ENCODE measurements around the gene PTEN. TPM values are rescaled to one million over a fixed set of nuclear protein-coding genes. Genes with fewer than 3 reads are reported as not detected.
A peak's percentile ranks its signal among the peaks of the same experiment; 100 is the strongest.

Gene PTEN
- total and polyA plus RNA-seq, 9 of the 15 experiments (the other 6 are each of a cell fraction or from before 2014, with no cell fraction given) = 8.4 to 56.9 (median 22.2) TPM

GRCh38 chr10:87921931-87922688 lies 58.7 kb downstream of the PTEN start (continued):
- TF ChIP-seq, protein P1, sequence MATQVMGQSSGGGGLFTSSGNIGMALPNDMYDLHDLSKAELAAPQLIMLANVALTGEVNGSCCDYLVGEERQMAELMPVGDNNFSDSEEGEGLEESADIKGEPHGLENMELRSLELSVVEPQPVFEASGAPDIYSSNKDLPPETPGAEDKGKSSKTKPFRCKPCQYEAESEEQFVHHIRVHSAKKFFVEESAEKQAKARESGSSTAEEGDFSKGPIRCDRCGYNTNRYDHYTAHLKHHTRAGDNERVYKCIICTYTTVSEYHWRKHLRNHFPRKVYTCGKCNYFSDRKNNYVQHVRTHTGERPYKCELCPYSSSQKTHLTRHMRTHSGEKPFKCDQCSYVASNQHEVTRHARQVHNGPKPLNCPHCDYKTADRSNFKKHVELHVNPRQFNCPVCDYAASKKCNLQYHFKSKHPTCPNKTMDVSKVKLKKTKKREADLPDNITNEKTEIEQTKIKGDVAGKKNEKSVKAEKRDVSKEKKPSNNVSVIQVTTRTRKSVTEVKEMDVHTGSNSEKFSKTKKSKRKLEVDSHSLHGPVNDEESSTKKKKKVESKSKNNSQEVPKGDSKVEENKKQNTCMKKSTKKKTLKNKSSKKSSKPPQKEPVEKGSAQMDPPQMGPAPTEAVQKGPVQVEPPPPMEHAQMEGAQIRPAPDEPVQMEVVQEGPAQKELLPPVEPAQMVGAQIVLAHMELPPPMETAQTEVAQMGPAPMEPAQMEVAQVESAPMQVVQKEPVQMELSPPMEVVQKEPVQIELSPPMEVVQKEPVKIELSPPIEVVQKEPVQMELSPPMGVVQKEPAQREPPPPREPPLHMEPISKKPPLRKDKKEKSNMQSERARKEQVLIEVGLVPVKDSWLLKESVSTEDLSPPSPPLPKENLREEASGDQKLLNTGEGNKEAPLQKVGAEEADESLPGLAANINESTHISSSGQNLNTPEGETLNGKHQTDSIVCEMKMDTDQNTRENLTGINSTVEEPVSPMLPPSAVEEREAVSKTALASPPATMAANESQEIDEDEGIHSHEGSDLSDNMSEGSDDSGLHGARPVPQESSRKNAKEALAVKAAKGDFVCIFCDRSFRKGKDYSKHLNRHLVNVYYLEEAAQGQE (IDR thresholded peaks at IDR 0.05; ENCODE audit: borderline replicate concordance) = peak; percentile 55
- TF ChIP-seq, protein P1 (CRISPR knock-in tag; IDR thresholded peaks at IDR 0.05; ENCODE audit: low read depth) = no peak
- TF ChIP-seq, protein P2, sequence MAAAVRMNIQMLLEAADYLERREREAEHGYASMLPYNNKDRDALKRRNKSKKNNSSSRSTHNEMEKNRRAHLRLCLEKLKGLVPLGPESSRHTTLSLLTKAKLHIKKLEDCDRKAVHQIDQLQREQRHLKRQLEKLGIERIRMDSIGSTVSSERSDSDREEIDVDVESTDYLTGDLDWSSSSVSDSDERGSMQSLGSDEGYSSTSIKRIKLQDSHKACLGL (CRISPR knock-in tag; IDR thresholded peaks at IDR 0.05; ENCODE audit: borderline replicate concordance, poor library complexity, severe bottlenecking) = no peak
- TF ChIP-seq, protein P3, sequence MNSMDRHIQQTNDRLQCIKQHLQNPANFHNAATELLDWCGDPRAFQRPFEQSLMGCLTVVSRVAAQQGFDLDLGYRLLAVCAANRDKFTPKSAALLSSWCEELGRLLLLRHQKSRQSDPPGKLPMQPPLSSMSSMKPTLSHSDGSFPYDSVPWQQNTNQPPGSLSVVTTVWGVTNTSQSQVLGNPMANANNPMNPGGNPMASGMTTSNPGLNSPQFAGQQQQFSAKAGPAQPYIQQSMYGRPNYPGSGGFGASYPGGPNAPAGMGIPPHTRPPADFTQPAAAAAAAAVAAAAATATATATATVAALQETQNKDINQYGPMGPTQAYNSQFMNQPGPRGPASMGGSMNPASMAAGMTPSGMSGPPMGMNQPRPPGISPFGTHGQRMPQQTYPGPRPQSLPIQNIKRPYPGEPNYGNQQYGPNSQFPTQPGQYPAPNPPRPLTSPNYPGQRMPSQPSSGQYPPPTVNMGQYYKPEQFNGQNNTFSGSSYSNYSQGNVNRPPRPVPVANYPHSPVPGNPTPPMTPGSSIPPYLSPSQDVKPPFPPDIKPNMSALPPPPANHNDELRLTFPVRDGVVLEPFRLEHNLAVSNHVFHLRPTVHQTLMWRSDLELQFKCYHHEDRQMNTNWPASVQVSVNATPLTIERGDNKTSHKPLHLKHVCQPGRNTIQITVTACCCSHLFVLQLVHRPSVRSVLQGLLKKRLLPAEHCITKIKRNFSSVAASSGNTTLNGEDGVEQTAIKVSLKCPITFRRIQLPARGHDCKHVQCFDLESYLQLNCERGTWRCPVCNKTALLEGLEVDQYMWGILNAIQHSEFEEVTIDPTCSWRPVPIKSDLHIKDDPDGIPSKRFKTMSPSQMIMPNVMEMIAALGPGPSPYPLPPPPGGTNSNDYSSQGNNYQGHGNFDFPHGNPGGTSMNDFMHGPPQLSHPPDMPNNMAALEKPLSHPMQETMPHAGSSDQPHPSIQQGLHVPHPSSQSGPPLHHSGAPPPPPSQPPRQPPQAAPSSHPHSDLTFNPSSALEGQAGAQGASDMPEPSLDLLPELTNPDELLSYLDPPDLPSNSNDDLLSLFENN (IDR thresholded peaks at IDR 0.05; ENCODE audit: low read depth in 2 of 2, low read length in 2 of 2) = no peak
- no peak for TF ChIP-seq DACH1 (IDR thresholded peaks at IDR 0.05; ENCODE audit: partially characterized antibody)
- TF ChIP-seq CC2D1A (IDR thresholded peaks at IDR 0.05) = peak; percentile 54; the same call in 1 of the 2 replicates
- TF ChIP-seq ZNF507 (tag; conservative IDR thresholded peaks at IDR 0.05) = no peak
- TF ChIP-seq ATF3 (IDR thresholded peaks at IDR 0.05) = no peak
- TF ChIP-seq ATF3 (CRISPR knock-in tag; conservative IDR thresholded peaks at IDR 0.05) = no peak
- TF ChIP-seq NFIC (IDR thresholded peaks at IDR 0.05) = peak; percentile 55
- no peak for TF ChIP-seq NCOA1 (IDR thresholded peaks at IDR 0.05; ENCODE audit: low read depth)
- TF ChIP-seq TEAD2 (tag; IDR thresholded peaks at IDR 0.05) = no peak
- no peak for TF ChIP-seq CTBP1 (IDR thresholded peaks at IDR 0.05; ENCODE audit: borderline replicate concordance)
- TF ChIP-seq RBM14 (IDR thresholded peaks at IDR 0.05; ENCODE audit: borderline replicate concordance, insufficient read depth, low read depth, low read length) = no peak
- TF ChIP-seq SMARCB1 (IDR thresholded peaks at IDR 0.05; ENCODE audit: insufficient read length, low read depth) = no peak

All from K562 (cell line).